Globus pallidus (tissue), 1 donor: Measurements from ENCODE around the gene SYCE3.

Experiments
- DNase-seq: peaks from one replicate; pipeline ENCODE4 v3.0.0-alpha.2; 2015; ENCODE audit warnings: low spot score

The SYCE3 gene

DNA sequence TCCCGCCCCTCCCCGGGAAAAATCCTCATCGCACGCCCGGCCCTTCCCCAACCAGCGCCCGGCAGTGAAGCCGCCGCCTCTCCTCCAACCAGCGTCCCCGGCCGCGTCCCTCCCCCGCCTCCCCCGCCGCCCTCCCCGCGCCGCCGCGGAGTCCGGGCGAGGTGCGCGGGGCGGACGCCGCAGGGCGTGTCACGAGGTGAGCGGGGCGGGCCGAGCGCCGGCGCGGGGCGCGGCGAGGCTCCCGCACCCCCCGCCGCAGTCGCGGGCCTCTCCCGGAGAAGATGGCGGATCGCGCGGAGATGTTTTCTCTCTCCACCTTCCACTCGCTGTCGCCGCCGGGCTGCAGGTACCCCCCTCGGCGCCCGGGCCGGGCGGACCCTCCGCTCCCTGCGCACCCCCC lies 37.8 kb upstream of the SYCE3 start, which contains the start of gene MAPK8IP2:
Gene MAPK8IP2 (plus strand): TSS at position 256 of the 400 bp plus-strand sequence. CDS start 26 bp downstream, at position 282.
- no peak for DNase-seq

- no peak for DNase-seq
Observed at GRCh38 chr22:50599816-50600455, 37.2 kb upstream of the SYCE3 start.

- DNase-seq: no peak
Observed at GRCh38 chr22:50597097-50597496, 34.4 kb upstream of the SYCE3 start.

DNA sequence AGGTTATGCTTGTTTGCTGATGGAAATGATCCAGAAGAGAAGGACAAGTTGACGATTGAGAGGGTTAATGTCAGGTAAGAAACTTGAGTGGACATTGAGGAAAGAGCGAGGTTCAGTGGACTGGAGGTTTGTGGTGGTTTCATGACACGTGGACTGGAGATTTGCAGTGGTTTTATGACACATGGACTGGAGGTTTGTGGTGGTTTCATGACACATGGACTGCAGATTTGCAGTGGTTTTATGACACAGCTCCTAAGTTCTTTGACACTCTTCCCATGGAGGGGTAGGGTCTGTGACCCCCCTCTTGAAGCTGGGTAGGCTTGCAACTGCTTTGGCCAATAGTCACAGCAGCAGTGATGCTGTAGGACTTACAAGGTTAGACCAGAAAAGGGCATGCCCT lies 32.5 kb upstream of the SYCE3 start:
- no peak for DNase-seq

DNA sequence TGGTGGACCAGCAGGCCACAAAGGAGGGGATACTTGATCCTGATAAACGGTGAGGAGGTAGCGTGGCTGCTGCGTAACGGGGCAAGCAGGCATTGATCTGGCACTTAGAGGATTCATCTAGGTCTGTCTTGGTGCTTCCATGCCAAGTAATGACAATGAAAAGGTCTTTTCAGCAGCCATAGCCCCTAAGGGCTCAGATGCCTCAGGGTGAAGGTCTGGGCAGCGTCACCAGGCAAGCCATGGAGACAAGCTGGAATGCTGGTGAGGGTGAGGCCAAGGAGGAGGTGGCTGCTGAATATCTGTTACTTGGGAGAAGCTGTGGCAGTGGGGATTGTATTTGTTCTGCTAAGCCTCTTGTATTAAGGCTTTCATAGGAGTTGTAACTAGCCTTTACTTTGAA lies 24.7 kb upstream of the SYCE3 start:
- DNase-seq: no peak

DNA sequence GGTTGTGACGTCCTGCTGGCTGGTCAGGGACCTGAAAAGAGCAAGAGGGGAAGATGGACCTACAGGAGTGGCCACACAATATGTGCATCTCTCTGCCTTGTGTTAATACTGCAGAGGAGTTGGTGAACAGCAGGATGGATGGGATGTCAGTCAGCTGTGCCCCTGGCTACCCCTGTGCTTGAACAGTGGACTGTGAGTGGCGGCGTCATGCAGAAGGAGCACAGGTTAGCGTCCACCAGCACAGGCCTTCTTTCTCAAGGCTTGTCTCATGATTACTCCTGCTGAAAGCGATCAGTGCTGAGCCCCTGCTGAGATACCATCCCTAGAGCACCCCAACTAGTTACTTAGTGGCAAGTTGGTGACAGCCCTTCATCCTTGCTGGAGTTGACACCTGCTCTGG lies 23.7 kb upstream of the SYCE3 start:
- DNase-seq: no peak

DNA sequence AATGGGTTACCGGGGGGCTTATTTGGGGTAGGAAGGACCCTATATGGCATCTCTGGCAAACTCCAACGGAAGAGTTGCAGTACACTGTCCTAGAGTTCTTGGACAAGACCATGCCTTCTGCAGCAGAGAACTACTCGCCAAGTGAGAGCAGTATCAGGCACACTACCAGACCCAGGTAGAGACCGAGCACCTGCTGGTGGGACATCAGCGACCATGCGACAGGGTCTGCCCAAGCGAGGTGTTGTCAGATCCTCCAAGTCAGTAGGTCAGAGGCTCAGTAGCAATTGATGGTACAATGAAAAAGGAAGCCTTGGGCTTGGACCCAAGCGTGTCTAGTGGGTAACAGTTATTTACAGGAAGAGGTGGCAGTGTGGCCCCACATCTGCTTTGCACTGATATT lies 23.1 kb upstream of the SYCE3 start:
- no peak for DNase-seq

DNA sequence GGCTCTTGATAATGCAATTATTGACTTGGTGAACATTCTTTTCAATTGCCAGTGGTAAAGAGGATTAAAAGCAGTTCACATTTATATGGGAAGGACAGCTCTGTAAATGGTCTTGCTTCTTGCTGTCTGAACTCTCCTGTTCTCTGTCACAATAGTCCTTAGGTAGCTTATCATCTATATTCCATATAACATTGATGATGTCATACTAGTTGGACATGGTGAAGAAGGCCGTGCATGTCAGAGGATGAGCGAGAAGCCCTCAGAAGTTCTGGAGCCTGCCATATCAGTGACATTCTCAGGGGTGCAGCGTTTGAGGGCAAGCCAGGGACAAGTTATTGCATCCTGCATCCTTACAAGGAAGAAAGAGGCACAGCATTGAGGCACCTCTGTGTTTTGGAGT lies 22.5 kb upstream of the SYCE3 start:
- no peak for DNase-seq

DNA sequence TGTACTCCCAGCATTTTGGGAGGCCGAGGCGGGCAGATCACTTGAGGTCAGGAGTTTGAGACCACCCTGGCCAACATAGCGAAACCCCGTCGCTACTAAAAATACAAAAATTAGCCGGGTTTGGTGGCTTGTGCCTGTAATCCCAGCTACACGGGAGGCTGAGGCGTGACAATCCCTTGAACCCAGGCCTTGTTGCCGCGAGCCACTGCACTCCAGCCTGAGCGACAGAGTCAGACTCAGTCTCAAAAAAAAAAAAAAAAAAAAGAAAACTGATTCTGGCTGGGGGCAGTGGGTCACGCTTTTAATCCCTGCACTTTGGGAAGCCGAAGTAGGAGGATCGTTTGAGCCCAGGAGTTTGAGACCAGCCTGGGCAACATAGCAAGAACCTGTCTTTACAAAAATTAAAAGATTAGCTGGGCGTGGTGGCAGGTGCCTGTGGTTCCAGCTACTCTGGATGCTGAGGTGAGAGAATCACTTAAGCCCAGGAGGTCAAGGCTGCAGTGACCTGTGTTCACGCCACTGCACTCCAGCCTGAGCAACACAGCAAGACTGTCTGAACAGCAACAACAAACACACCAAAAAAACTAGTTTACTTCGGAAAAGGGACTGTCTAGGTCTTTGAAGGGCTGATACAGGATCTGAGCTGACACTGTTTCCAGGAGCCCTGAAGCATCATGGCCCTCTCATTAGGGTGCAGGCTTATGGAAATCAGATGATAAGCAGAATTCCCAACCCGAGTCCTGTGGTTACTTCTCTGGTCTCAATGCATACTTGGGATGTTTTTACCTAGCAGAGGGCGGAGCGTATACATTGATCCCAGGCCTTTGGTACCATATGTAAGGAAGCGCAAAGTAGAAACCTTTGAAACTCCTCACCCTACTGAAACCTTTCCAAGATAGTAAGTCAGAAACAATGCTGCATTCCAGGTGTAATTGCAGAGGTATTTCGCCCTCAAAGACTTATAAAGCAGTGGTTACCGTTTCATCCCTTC lies 21.7 kb upstream of the SYCE3 start:
- DNase-seq: no peak

- no peak for DNase-seq
Observed at GRCh38 chr22:50583294-50583861, 20.7 kb upstream of the SYCE3 start.

DNA sequence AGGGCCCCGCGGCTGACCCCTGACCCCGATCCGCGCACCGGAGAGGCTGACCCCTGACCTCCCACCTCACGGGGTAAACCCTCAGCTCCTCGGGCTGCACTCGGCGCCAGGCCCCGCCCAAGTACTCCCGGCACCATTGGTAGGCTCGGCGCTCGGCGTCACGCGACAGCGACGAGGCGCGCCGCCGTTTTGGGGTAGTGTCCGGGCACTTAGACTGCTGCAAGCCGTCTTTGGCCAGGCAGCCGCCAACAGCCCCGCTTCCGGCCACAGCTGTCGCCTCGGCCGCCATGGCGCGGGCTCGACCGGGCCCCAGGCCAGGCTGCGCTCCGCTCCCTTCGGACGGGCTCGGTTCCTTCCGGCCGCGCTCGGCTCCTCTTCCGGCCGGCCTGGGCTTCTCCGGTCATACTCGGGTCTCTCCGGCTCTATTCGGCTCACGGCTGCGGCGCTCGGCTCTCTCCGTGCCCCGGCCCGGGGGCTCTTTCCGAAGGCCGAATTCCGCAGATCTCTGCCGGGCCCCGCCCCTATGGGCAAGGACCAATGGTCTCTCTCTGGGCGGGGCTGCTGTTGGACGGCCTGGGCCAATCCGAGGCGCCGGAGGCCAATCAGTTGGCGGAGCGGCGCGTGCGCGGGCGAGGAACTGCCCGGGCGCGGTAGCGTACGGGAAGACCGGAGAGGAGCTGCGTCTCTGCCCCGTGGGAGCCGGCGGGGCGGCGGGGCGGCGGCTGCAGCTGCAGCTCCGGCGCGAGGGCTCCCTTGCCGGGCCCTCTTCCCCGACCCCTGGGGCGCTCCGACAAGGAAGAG lies 20.0 kb upstream of the SYCE3 start, which contains the start of gene CHKB:
Gene CHKB (minus strand): TSS at position 357 of the 801 bp plus-strand sequence. CDS start 68 bp downstream, at position 289.
- peak; percentile 99 for DNase-seq

- no peak for DNase-seq
Observed at GRCh38 chr22:50581950-50582492, 19.3 kb upstream of the SYCE3 start.

DNA sequence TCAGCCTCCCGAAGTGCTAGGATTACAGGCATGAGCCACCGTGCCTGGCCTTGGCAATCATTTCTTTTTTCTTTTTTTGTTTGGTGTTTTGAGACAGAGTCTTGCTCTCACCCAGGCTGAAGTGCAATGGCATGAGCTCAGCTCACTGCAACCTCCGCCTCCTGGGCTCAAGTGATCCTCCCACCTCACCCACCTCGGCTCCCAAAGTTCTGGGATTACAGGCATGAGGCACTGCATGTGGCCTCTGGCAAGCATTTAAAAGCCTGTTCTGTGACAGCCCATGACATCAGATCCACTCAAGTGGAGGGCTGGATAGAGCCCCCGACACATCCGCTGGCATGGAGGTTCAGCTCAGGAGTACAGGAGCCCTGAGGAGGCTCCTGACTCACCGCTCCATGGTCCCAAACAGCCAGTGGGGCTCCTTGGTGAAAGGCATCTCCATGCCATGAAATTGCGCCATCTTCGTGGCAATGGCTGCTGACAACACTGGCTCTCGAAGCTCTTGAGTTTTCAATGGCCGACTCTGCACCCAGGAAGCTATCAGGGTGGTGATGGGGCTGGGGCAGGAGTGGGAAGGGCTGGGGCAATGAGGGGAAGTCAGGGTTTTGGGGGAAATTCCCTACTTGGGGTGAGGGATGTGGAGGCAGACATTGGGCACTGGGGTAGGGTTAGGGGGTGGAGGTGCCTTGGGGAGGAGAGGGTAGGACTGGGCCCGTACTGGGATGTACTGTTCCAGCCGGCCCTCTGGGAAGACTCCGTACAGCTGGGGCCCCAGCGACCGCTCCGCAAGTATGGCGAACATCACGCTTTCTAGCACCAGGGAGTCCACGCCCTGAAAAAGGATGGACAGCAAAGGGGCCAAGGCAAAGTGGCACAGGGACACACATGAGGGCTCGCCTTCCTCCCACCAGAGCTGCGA lies 18.6 kb upstream of the SYCE3 start:
- no peak for DNase-seq

GRCh38 chr22:50579752-50580151 lies 17.0 kb upstream of the SYCE3 start:
- no peak for DNase-seq

- DNase-seq: no peak
Observed at GRCh38 chr22:50578776-50579310, 16.1 kb upstream of the SYCE3 start.

DNA sequence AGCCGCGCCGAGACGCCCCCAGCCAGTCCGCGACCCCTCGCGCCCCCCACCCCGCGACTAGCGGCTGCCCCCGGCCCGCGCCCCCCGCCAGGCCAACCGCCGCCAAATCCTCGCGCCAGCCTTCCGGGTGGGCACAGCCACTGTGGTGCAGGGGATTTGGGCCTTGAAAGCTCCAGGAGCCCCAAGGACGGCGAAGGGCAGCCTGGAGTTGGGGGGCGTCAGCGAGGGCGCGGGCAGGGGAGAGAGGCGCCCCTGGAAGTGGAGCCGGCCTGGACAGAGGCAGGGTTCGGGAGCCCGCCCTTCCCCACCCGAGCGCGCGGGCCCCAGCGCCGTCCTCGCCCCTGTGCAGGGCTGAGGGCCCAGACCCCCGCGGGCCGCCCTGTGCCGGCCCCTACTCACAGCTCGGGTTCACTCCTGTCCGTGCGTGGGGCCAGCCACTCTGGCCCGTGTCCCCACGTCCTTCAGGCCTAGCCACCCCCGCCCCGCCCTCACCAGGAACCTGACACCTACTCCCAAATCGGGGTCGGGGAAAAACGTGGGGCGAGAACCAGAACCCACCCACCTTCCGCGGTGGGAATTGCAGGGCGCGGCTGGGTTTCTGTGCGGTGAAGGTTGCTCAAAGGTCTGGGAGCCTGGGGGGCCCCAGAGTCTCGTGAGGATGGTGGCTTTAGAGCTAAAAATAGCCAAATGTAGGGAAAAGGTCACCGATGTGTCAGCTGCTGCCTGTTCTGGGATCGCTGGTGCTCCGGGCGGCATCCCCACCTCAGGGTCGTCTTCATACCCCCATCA lies 15.5 kb upstream of the SYCE3 start, which contains the start of gene CPT1B:
Gene CPT1B (minus strand): TSS at position 441 of the 789 bp plus-strand sequence. CDS start 512 bp downstream, outside the sequence.
- no peak for DNase-seq

DNA sequence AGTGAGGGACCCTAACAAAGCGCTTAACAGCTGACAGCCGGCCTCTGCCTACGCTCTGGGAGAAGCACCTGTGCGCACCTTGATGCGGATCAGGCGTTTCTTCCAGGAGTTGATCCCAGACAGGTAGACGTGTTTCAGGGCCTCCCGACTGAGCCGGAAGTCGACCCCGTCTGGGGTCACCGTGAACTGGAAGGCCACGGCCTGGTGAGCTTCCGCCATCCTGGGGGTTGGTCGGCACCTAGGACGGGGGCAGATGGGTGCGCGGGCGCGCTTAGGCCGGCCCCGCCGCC lies 14.9 kb upstream of the SYCE3 start:
- no peak for DNase-seq

DNA sequence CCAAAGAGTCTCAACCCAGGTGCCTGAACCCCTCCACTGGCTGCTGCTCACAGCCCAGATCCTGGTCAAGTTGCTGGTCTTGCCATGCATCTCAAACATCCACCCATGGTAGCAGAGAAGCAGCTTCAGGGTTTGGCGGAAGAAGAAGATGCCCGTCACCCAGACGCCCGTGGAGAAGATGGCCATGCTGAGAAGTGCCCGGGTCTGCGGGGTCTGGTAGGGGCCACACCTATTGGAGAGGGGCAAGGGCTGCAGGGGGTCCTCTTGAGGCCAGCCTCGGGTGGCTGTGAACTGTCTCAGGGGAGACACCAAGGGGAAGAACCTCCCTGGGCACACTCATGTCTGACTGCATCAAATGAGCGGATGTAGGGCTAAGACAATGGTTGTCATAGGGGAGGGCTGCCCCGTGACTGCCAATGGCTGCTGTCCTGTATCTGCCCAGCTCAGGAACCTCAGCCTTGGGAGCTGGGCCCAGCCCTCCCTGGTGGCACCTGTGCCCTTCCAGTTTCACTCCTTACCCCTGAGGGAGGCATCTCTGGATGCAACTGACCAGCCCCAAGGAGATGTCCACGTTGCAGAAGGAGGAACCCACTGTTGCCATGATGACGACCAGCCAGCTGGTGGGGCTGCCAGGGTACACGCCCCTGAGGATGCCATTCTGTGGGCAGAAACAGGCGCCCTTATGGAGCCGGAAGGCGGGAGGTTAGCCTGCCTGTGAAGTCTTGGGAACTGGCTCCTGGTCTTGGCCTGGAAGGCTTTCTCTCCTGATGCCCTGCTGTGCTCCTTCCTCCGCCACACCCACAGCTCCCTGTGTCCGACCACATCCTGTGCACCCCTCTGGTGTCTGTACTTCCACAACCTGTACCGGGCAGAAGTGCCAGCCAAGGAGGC lies 14.3 kb upstream of the SYCE3 start:
- DNase-seq: no peak
